ENCODE results near the gene LRP5.

DNA sequence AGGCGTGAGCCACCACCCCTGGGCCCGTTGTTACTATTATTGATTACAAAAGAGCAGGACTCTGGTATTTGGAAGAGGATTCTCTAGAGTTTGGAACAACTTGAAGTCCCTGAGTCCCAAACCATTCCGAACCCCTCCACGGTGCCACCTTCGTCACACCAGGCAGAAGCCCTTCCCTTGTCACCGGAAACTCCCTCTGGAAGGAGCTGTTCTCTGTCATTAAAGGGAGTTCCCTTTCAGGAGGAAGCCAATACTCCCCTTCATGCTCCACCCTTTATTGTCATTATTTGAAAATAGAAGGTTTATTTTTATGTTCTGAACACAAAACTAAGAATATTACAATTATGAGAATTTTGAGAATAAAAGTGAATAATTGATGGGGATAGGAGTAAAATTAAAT, 35.5 kb upstream of the LRP5 start:
- TF ChIP-seq, protein P1, sequence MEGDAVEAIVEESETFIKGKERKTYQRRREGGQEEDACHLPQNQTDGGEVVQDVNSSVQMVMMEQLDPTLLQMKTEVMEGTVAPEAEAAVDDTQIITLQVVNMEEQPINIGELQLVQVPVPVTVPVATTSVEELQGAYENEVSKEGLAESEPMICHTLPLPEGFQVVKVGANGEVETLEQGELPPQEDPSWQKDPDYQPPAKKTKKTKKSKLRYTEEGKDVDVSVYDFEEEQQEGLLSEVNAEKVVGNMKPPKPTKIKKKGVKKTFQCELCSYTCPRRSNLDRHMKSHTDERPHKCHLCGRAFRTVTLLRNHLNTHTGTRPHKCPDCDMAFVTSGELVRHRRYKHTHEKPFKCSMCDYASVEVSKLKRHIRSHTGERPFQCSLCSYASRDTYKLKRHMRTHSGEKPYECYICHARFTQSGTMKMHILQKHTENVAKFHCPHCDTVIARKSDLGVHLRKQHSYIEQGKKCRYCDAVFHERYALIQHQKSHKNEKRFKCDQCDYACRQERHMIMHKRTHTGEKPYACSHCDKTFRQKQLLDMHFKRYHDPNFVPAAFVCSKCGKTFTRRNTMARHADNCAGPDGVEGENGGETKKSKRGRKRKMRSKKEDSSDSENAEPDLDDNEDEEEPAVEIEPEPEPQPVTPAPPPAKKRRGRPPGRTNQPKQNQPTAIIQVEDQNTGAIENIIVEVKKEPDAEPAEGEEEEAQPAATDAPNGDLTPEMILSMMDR (IDR thresholded peaks at IDR 0.05 in 8 of 11, conservative IDR thresholded peaks at IDR 0.05 in 3 of 11), result no peak
- no peak for TF ChIP-seq POLR2A (IDR thresholded peaks at IDR 0.05)
- no peak for TF ChIP-seq POLR2AphosphoS5 (IDR thresholded peaks at IDR 0.05)
